HPDE6-E6E7 (cell line): ENCODE results near the gene SNRPB2.

Source experiments
- DNase-seq: peaks from one replicate; pipeline ENCODE4 v3.0.0; 2011; ENCODE audit warnings: missing footprints; ENCODE audit errors: extremely low spot score

Gene SNRPB2

GRCh38 chr20:16729565-16730460 is at the start of gene SNRPB2:
Gene SNRPB2, plus strand, starts transcription at chr20:16730026. Its CDS starts 1,677 bp downstream, at chr20:16731703.
- peak; percentile 96 for DNase-seq

GRCh38 chr20:16684416-16684815 is 45.4 kb upstream of the SNRPB2 start:
- DNase-seq: no peak

GRCh38 chr20:16689906-16690305 is 39.9 kb upstream of the SNRPB2 start:
- DNase-seq: no peak

- DNase-seq: no peak
These were observed 38.4 kb upstream of the SNRPB2 start for GRCh38 chr20:16691381-16691780.

GRCh38 chr20:16692009-16692408 is 37.8 kb upstream of the SNRPB2 start:
- no peak for DNase-seq

- DNase-seq: no peak
These were observed 37.4 kb upstream of the SNRPB2 start for GRCh38 chr20:16692442-16692841.

GRCh38 chr20:16693278-16693677 is 36.5 kb upstream of the SNRPB2 start:
- DNase-seq: no peak

GRCh38 chr20:16694161-16694560 is 35.7 kb upstream of the SNRPB2 start:
- no peak for DNase-seq

- DNase-seq: no peak
These were observed 34.2 kb upstream of the SNRPB2 start for GRCh38 chr20:16695628-16696027.

- no peak for DNase-seq
These were observed 30.5 kb upstream of the SNRPB2 start for GRCh38 chr20:16699293-16699692.

- DNase-seq: peak; percentile 28
These were observed 28.5 kb upstream of the SNRPB2 start for GRCh38 chr20:16701296-16701695.

- no peak for DNase-seq
These were observed 26.3 kb upstream of the SNRPB2 start for GRCh38 chr20:16703570-16703969.

- no peak for DNase-seq
These were observed 22.2 kb upstream of the SNRPB2 start for GRCh38 chr20:16707674-16708073.

GRCh38 chr20:16708602-16709001 is 21.2 kb upstream of the SNRPB2 start:
- no peak for DNase-seq

GRCh38 chr20:16709017-16709416 is 20.8 kb upstream of the SNRPB2 start:
- DNase-seq: no peak

- no peak for DNase-seq
These were observed 19.0 kb upstream of the SNRPB2 start for GRCh38 chr20:16710781-16711180.

- no peak for DNase-seq
These were observed 18.1 kb upstream of the SNRPB2 start for GRCh38 chr20:16711661-16712258.

GRCh38 chr20:16712511-16712947 is 17.3 kb upstream of the SNRPB2 start:
- no peak for DNase-seq

GRCh38 chr20:16713066-16713465 is 16.8 kb upstream of the SNRPB2 start:
- no peak for DNase-seq

- no peak for DNase-seq
These were observed 15.6 kb upstream of the SNRPB2 start for GRCh38 chr20:16714242-16714641.

- no peak for DNase-seq
These were observed 15.1 kb upstream of the SNRPB2 start for GRCh38 chr20:16714751-16715150.

- DNase-seq: no peak
These were observed 10.4 kb upstream of the SNRPB2 start for GRCh38 chr20:16719421-16719820.

GRCh38 chr20:16729080-16729479 is 746 bp upstream of the SNRPB2 start:
- DNase-seq: no peak
